Measurements from ENCODE around the gene MED27.

The MED27 gene

GRCh38 chr9:131960851-131961495 is 118.7 kb downstream of the MED27 start:
- peak; percentile 18 for DNase-seq
- in situ Hi-C loops (cut with HindIII; ENCODE audit: low pct_ligation_motif_present, low pct_unique_long_range_greater_than_20kb, low sequenced_read_pairs), result no loop called here

GRCh38 chr9:131960311-131960710 is 119.4 kb downstream of the MED27 start:
- DNase-seq, result peak; percentile 33
- in situ Hi-C loops (cut with HindIII; ENCODE audit: low pct_ligation_motif_present, low pct_unique_long_range_greater_than_20kb, low sequenced_read_pairs), result no loop called here

GRCh38 chr9:131959887-131960286 is 119.8 kb downstream of the MED27 start:
- no peak for DNase-seq
- in situ Hi-C loops (cut with HindIII; ENCODE audit: low pct_ligation_motif_present, low pct_unique_long_range_greater_than_20kb, low sequenced_read_pairs), result no loop called here

- DNase-seq, result no peak
- in situ Hi-C loops (cut with HindIII; ENCODE audit: low pct_ligation_motif_present, low pct_unique_long_range_greater_than_20kb, low sequenced_read_pairs), result no loop called here
Measured at GRCh38 chr9:131959056-131959455, 120.6 kb downstream of the MED27 start.

GRCh38 chr9:131954299-131954698 is 125.4 kb downstream of the MED27 start:
- in situ Hi-C loops (cut with HindIII; ENCODE audit: low pct_ligation_motif_present, low pct_unique_long_range_greater_than_20kb, low sequenced_read_pairs), result no loop called here
- peak; percentile 4 for DNase-seq

GRCh38 chr9:131951905-131952304 is 127.8 kb downstream of the MED27 start:
- in situ Hi-C loops (cut with HindIII; ENCODE audit: low pct_ligation_motif_present, low pct_unique_long_range_greater_than_20kb, low sequenced_read_pairs), result no loop called here
- DNase-seq, result no peak

GRCh38 chr9:131951155-131951554 is 128.5 kb downstream of the MED27 start:
- no peak for DNase-seq
- in situ Hi-C loops (cut with HindIII; ENCODE audit: low pct_ligation_motif_present, low pct_unique_long_range_greater_than_20kb, low sequenced_read_pairs), result no loop called here

- DNase-seq, result no peak
- in situ Hi-C loops (cut with HindIII; ENCODE audit: low pct_ligation_motif_present, low pct_unique_long_range_greater_than_20kb, low sequenced_read_pairs), result no loop called here
Measured at GRCh38 chr9:131950487-131950886, 129.2 kb downstream of the MED27 start.

- in situ Hi-C loops (cut with HindIII; ENCODE audit: low pct_ligation_motif_present, low pct_unique_long_range_greater_than_20kb, low sequenced_read_pairs), result no loop called here
- DNase-seq, result no peak
Measured at GRCh38 chr9:131946180-131946579, 133.5 kb downstream of the MED27 start.

GRCh38 chr9:131943351-131943841 is 136.3 kb downstream of the MED27 start:
- in situ Hi-C loops (cut with HindIII; ENCODE audit: low pct_ligation_motif_present, low pct_unique_long_range_greater_than_20kb, low sequenced_read_pairs), result no loop called here
- DNase-seq, result no peak

GRCh38 chr9:131942146-131942720 is 137.4 kb downstream of the MED27 start:
- no peak for DNase-seq

GRCh38 chr9:131937451-131937850 is 142.2 kb downstream of the MED27 start:
- DNase-seq, result no peak
- in situ Hi-C loops (cut with HindIII; ENCODE audit: low pct_ligation_motif_present, low pct_unique_long_range_greater_than_20kb, low sequenced_read_pairs), result no loop called here

More at GRCh38 chr9:131942146-131942720, 137.4 kb downstream of the MED27 start:
- in situ Hi-C loops (cut with HindIII; ENCODE audit: low pct_ligation_motif_present, low pct_unique_long_range_greater_than_20kb, low sequenced_read_pairs), result no loop called here

GRCh38 chr9:131936929-131937328 is 142.7 kb downstream of the MED27 start:
- in situ Hi-C loops (cut with HindIII; ENCODE audit: low pct_ligation_motif_present, low pct_unique_long_range_greater_than_20kb, low sequenced_read_pairs), result no loop called here
- DNase-seq, result no peak

GRCh38 chr9:131934673-131935072 is 145.0 kb downstream of the MED27 start:
- DNase-seq, result no peak
- in situ Hi-C loops (cut with HindIII; ENCODE audit: low pct_ligation_motif_present, low pct_unique_long_range_greater_than_20kb, low sequenced_read_pairs), result no loop called here

- in situ Hi-C loops (cut with HindIII; ENCODE audit: low pct_ligation_motif_present, low pct_unique_long_range_greater_than_20kb, low sequenced_read_pairs), result no loop called here
- DNase-seq, result no peak
Measured at GRCh38 chr9:131927091-131927490, 152.6 kb downstream of the MED27 start.

GRCh38 chr9:131926360-131926922 is 153.2 kb downstream of the MED27 start:
- in situ Hi-C loops (cut with HindIII; ENCODE audit: low pct_ligation_motif_present, low pct_unique_long_range_greater_than_20kb, low sequenced_read_pairs), result no loop called here
- no peak for DNase-seq

- in situ Hi-C loops (cut with HindIII; ENCODE audit: low pct_ligation_motif_present, low pct_unique_long_range_greater_than_20kb, low sequenced_read_pairs), result no loop called here
- DNase-seq, result no peak
Measured at GRCh38 chr9:131925677-131926177, 153.9 kb downstream of the MED27 start.

- DNase-seq, result no peak
- in situ Hi-C loops (cut with HindIII; ENCODE audit: low pct_ligation_motif_present, low pct_unique_long_range_greater_than_20kb, low sequenced_read_pairs), result no loop called here
Measured at GRCh38 chr9:131923766-131924165, 155.9 kb downstream of the MED27 start.

GRCh38 chr9:131923132-131923671 is 156.5 kb downstream of the MED27 start:
- no peak for DNase-seq
- in situ Hi-C loops (cut with HindIII; ENCODE audit: low pct_ligation_motif_present, low pct_unique_long_range_greater_than_20kb, low sequenced_read_pairs), result no loop called here

All from ACHN (cell line).